VCaP (cell line): ENCODE measurements around the gene AMDHD2.

Experiments
- H3K27ac ChIP-seq: fragments of 450-650 bp; 2 replicates; pipeline ENCODE4 v1.5.1; 2017
- TF ChIP-seq, protein P1 (sequence below): fragments of 450-650 bp; conservative IDR thresholded peaks from 2 replicates; pipeline ENCODE4 v1.5.1; 2017; ENCODE audit warnings: mild to moderate bottlenecking, moderate library complexity

Gene AMDHD2

DNA sequence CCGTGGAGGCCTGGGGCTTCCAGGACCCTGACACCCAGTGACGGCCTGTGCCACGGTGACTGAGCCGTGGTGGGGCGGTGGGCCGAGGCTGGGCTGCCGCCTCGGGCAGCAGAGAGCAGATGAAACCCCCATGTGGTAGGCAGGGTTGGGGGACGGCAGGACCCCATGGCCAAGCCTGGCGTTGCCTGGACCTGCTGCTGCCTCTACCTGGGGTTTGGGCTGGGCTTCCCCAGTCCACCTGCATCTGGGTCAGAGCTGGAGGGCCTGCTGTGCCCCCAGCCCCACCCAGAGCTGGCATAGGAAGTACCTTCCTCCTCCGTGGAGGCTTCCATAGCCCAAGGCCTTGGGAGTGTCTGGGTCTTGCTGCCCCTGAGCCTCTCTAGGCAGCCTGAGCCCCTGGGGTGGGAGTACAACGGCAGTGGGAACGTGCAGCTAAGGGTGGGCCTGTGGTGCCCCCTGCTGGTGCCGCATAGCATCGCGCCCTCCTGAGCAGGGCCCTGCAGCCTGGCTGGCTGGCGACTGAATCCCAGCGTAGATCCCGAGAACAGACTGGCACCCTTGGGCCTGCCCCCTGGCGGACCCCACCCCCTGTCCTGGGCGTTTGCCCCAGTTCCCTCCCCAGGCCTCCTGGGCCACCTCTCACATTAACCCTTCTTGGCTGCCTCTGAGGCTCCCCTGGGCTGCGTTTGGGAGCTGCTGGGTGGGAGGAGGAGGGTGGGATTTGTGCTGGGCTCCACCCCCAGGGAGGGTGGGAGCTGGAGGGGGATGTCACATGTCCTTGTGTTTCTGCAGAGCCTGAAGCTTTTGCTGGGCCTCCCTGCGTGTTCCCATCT is 19.0 kb upstream of the AMDHD2 start:
- TF ChIP-seq, protein P1, sequence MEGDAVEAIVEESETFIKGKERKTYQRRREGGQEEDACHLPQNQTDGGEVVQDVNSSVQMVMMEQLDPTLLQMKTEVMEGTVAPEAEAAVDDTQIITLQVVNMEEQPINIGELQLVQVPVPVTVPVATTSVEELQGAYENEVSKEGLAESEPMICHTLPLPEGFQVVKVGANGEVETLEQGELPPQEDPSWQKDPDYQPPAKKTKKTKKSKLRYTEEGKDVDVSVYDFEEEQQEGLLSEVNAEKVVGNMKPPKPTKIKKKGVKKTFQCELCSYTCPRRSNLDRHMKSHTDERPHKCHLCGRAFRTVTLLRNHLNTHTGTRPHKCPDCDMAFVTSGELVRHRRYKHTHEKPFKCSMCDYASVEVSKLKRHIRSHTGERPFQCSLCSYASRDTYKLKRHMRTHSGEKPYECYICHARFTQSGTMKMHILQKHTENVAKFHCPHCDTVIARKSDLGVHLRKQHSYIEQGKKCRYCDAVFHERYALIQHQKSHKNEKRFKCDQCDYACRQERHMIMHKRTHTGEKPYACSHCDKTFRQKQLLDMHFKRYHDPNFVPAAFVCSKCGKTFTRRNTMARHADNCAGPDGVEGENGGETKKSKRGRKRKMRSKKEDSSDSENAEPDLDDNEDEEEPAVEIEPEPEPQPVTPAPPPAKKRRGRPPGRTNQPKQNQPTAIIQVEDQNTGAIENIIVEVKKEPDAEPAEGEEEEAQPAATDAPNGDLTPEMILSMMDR, result peak; percentile 82
- peak overlapping the region; percentile 49; the same call in 1 of the 2 replicates for H3K27ac ChIP-seq

DNA sequence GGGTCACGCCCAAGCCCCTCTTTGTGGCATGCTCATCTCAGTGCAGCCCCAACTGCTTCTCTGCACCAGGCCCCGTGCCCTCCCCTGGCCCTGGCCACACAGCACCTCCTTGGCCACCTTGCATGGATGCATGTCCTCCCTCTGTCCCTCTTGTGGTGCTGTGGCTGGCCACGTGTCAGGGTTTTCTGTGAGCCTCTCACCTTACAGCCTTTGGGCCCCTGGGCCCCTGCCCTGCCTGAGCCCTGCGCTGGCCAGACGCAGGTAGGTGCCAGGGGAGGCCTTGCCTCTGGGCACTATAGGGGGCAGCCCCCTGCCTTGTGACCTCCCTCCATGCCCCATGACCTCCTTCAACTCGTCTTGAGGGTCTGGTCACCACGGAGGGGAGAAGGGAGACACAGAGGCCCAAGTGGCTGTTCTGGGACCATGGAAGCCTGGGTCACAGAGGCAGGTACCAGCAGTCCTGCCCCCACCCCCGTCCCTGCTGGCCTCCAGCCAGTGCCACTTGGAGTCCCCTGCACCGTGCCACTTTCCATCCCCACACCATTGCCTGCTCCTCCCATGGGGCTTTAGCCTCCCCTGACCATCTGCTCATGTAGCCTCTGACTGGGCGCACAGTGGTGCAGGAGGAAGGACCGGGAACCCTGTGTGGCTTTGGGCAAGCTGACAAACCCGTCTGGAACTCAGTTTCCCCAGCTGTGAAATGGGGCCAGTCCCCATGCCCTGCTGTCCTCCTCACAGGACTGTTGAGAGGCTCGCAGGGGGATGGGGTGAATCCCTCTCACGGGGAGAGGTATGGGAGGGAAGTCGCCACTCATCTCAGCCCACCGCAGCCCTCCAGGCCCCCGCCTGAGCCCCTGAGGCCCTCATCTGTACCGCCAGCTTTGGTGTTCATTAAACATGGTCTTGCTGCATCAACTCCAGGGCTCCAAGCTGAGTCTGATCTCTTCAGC is 17.9 kb upstream of the AMDHD2 start:
- TF ChIP-seq, protein P1, result no peak
- peak overlapping the region; percentile 49 for H3K27ac ChIP-seq

- no peak overlapping the region for H3K27ac ChIP-seq
- TF ChIP-seq, protein P1, result no peak
Observed at GRCh38 chr16:2505695-2506094, 14.5 kb upstream of the AMDHD2 start.

GRCh38 chr16:2507052-2507659 is 13.0 kb upstream of the AMDHD2 start:
- H3K27ac ChIP-seq, result no peak overlapping the region
- TF ChIP-seq, protein P1, result no peak

- TF ChIP-seq, protein P1, result no peak
- no peak overlapping the region for H3K27ac ChIP-seq
Observed at GRCh38 chr16:2507665-2508064, 12.5 kb upstream of the AMDHD2 start.

GRCh38 chr16:2508722-2509400 is 11.3 kb upstream of the AMDHD2 start:
- no peak overlapping the region for H3K27ac ChIP-seq
- TF ChIP-seq, protein P1, result no peak
